ENCODE results near the gene PLXNB1. TPM values are rescaled to one million over a fixed set of nuclear protein-coding genes. Genes with fewer than 3 reads are reported as not detected.
A peak's percentile ranks its signal among the peaks of the same experiment; 100 is the strongest.

Gene PLXNB1
- total RNA-seq, 1 experiment from 2014 or later, result 24.6 TPM

DNA sequence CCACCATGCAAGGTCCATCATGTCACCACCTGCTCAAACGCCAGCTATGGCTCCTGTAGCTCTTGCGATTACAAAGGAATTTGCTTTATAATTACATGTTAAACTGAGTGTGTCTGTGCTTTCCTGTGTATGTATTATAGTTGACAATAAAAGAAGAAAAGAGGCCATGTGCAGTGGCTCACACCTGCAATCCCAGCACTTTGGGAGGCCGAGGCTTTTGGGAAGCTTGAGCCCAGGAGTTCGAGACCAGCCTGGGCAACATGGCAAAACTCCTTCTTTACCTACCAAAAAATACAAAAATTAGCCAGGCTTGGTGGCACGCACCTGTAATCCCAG lies 43.7 kb upstream of the PLXNB1 start:
- H3K4me3 ChIP-seq (ENCODE audit: low read depth, low read length, poor library complexity, severe bottlenecking), result no peak overlapping the region
- BruUV-seq (replicated peaks), result no TSS peak
- intact Hi-C loops (cut with micrococcal nuclease; ENCODE audit: unreplicated experiment), result loop anchor here (10.0 kb wide), 1 partner anchor 71 kb away; no protein-coding TSS in a partner anchor
- peak overlapping the region; percentile 88 for H3K27ac ChIP-seq (ENCODE audit: low read depth, low read length, poor library complexity, severe bottlenecking)
- no peak for DNase-seq (ENCODE audit: low spot score)
- no peaks in the 10 kb centered on the region for H3K9me3 ChIP-seq (ENCODE audit: low read depth, low read length, poor library complexity, severe bottlenecking)
- CTCF ChIA-PET, result no interaction called here
- no peaks in the 10 kb centered on the region for H3K36me3 ChIP-seq (ENCODE audit: insufficient read depth, low read length, poor library complexity, severe bottlenecking)
- no peaks in the 10 kb centered on the region for H3K27me3 ChIP-seq (replicated peaks; ENCODE audit: insufficient read depth, low read depth, low read length, poor library complexity)
- H3K4me1 ChIP-seq (ENCODE audit: insufficient read depth, low read length, poor library complexity, severe bottlenecking), result peaks cover 6% of the 10 kb centered on the region
- POLR2A ChIA-PET (ENCODE audit: low non-redundant PET), result no interaction called here
- no peak for TF ChIP-seq EZH2 (IDR thresholded peaks at IDR 0.05; ENCODE audit: borderline replicate concordance, low read depth, low read length, poor library complexity, severe bottlenecking)
- TF ChIP-seq, protein P1, sequence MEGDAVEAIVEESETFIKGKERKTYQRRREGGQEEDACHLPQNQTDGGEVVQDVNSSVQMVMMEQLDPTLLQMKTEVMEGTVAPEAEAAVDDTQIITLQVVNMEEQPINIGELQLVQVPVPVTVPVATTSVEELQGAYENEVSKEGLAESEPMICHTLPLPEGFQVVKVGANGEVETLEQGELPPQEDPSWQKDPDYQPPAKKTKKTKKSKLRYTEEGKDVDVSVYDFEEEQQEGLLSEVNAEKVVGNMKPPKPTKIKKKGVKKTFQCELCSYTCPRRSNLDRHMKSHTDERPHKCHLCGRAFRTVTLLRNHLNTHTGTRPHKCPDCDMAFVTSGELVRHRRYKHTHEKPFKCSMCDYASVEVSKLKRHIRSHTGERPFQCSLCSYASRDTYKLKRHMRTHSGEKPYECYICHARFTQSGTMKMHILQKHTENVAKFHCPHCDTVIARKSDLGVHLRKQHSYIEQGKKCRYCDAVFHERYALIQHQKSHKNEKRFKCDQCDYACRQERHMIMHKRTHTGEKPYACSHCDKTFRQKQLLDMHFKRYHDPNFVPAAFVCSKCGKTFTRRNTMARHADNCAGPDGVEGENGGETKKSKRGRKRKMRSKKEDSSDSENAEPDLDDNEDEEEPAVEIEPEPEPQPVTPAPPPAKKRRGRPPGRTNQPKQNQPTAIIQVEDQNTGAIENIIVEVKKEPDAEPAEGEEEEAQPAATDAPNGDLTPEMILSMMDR (conservative IDR thresholded peaks at IDR 0.05; ENCODE audit: low read depth, low read length), result no peak

GRCh38 chr3:48472923-48473616 lies 43.2 kb upstream of the PLXNB1 start:
- Histone ChIP-seq H3K4me3 (ENCODE audit: low read depth, low read length, poor library complexity, severe bottlenecking) (peak overlapping the region; percentile 67), H3K27me3 (replicated peaks; ENCODE audit: insufficient read depth, low read depth, low read length, poor library complexity) (no peaks in the 10 kb centered on the region), H3K36me3 (ENCODE audit: insufficient read depth, low read length, poor library complexity, severe bottlenecking) (no peaks in the 10 kb centered on the region), H3K27ac (ENCODE audit: low read depth, low read length, poor library complexity, severe bottlenecking) (peak overlapping the region; percentile 88), H3K9me3 (ENCODE audit: low read depth, low read length, poor library complexity, severe bottlenecking) (no peaks in the 10 kb centered on the region), H3K4me1 (ENCODE audit: insufficient read depth, low read length, poor library complexity, severe bottlenecking) (peaks cover 6% of the 10 kb centered on the region)
- TF ChIP-seq, protein P1 (conservative IDR thresholded peaks at IDR 0.05; ENCODE audit: low read depth, low read length), result no peak; the same call in 1 of the 2 replicates
- TF ChIP-seq EZH2 (IDR thresholded peaks at IDR 0.05; ENCODE audit: borderline replicate concordance, low read depth, low read length, poor library complexity, severe bottlenecking), result no peak
- peak; percentile 91 for DNase-seq (ENCODE audit: low spot score)
- CTCF ChIA-PET, result no interaction called here
- no TSS peak for BruUV-seq (replicated peaks)
- POLR2A ChIA-PET (ENCODE audit: low non-redundant PET), result no interaction called here
- intact Hi-C loops (cut with micrococcal nuclease; ENCODE audit: unreplicated experiment), result loop anchor here (10.0 kb wide), 1 partner anchor 72 kb away; no protein-coding TSS in a partner anchor

- ChIA-PET POLR2A (ENCODE audit: low non-redundant PET) (no interaction called here), CTCF (no interaction called here)
- no peak for DNase-seq (ENCODE audit: low spot score)
- TF ChIP-seq, protein P1 (conservative IDR thresholded peaks at IDR 0.05; ENCODE audit: low read depth, low read length), result no peak
- no peak for TF ChIP-seq EZH2 (IDR thresholded peaks at IDR 0.05; ENCODE audit: borderline replicate concordance, low read depth, low read length, poor library complexity, severe bottlenecking)
- Histone ChIP-seq H3K36me3 (ENCODE audit: insufficient read depth, low read length, poor library complexity, severe bottlenecking) (no peaks in the 10 kb centered on the region), H3K27me3 (replicated peaks; ENCODE audit: insufficient read depth, low read depth, low read length, poor library complexity) (no peaks in the 10 kb centered on the region), H3K4me3 (ENCODE audit: low read depth, low read length, poor library complexity, severe bottlenecking) (peak overlapping the region; percentile 67), H3K4me1 (ENCODE audit: insufficient read depth, low read length, poor library complexity, severe bottlenecking) (peaks cover 6% of the 10 kb centered on the region), H3K9me3 (ENCODE audit: low read depth, low read length, poor library complexity, severe bottlenecking) (no peaks in the 10 kb centered on the region), H3K27ac (ENCODE audit: low read depth, low read length, poor library complexity, severe bottlenecking) (peak overlapping the region; percentile 88)
- BruUV-seq (replicated peaks), result TSS peak; percentile 84
- intact Hi-C loops (cut with micrococcal nuclease; ENCODE audit: unreplicated experiment), result loop anchor here (10.0 kb wide), 1 partner anchor 72 kb away; no protein-coding TSS in a partner anchor
Observed at GRCh38 chr3:48472673-48472922, 42.7 kb upstream of the PLXNB1 start.
